Transverse colon (tissue), 4 donors: ENCODE results near the gene TCF25.

Experiments
- CTCF ChIP-seq, 5 experiments: fragments of 200-600 bp in 3 of 5; fragments of 450-650 bp in 2 of 5; sonication (generic) in 3 of 5; IDR thresholded peaks; 1 replicate in 2 of 5; 2 replicates in 3 of 5; pipeline ENCODE4 v1.5.1; 2016 to 2017; ENCODE audit warnings: antibody characterized with exemption in 5 of 5, inconsistent platforms in 3 of 5, mild to moderate bottlenecking in 2 of 5, moderate library complexity in 1 of 5
- POLR2A ChIP-seq: fragments of 450-650 bp; IDR thresholded peaks from one replicate; pipeline ENCODE4 v1.6.1; 2016; ENCODE audit warnings: antibody characterized with exemption, mild to moderate bottlenecking, moderate library complexity
- POLR2AphosphoS5 ChIP-seq, 3 donors: sonication (generic); formaldehyde crosslinking; IDR thresholded peaks; one replicate each; pipeline ENCODE4 v1.6.1; 2016; ENCODE audit warnings: antibody characterized with exemption in 3 of 3

GRCh38 chr16:89842471-89843408, 30.7 kb upstream of the TCF25 start:
- no peak for TF ChIP-seq CTCF (IDR thresholded peaks at IDR 0.05)
- no peak for TF ChIP-seq POLR2AphosphoS5 (IDR thresholded peaks at IDR 0.05)
- TF ChIP-seq POLR2A: no peak
